WI38 (cell line): ENCODE results near the gene FZD7.

Source experiments
- H3K4me3 ChIP-seq: 2 replicates; pipeline ENCODE4 v1.5.1; 2011; ENCODE audit warnings: low read depth, mild to moderate bottlenecking, control low read depth, low read length
- TF ChIP-seq, protein P1 (sequence below): IDR thresholded peaks from 2 replicates; pipeline ENCODE4 v1.5.1; 2012; ENCODE audit warnings: low read depth, mild to moderate bottlenecking, control low read depth, low read length

Gene FZD7

DNA sequence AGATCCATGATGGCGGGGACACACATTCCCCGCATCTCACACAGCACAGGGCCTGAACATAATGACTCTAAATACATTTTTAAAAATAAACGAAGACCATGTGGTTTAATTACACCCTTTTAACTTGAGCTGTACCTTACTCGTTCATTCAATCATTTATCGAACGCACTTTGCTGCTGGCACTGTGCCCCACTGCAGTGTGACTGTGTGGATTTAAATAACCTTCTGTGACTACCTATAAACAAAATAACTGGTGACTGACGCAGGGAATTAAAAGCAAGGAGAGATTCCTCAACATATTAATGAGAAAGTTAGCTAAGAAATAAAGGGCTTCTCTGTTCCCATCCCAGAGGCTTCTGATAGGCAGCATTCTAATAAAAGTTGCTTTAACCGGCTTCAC is 10.9 kb upstream of the FZD7 start:
- TF ChIP-seq, protein P1, sequence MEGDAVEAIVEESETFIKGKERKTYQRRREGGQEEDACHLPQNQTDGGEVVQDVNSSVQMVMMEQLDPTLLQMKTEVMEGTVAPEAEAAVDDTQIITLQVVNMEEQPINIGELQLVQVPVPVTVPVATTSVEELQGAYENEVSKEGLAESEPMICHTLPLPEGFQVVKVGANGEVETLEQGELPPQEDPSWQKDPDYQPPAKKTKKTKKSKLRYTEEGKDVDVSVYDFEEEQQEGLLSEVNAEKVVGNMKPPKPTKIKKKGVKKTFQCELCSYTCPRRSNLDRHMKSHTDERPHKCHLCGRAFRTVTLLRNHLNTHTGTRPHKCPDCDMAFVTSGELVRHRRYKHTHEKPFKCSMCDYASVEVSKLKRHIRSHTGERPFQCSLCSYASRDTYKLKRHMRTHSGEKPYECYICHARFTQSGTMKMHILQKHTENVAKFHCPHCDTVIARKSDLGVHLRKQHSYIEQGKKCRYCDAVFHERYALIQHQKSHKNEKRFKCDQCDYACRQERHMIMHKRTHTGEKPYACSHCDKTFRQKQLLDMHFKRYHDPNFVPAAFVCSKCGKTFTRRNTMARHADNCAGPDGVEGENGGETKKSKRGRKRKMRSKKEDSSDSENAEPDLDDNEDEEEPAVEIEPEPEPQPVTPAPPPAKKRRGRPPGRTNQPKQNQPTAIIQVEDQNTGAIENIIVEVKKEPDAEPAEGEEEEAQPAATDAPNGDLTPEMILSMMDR = no peak
- H3K4me3 ChIP-seq = no peak overlapping the region

DNA sequence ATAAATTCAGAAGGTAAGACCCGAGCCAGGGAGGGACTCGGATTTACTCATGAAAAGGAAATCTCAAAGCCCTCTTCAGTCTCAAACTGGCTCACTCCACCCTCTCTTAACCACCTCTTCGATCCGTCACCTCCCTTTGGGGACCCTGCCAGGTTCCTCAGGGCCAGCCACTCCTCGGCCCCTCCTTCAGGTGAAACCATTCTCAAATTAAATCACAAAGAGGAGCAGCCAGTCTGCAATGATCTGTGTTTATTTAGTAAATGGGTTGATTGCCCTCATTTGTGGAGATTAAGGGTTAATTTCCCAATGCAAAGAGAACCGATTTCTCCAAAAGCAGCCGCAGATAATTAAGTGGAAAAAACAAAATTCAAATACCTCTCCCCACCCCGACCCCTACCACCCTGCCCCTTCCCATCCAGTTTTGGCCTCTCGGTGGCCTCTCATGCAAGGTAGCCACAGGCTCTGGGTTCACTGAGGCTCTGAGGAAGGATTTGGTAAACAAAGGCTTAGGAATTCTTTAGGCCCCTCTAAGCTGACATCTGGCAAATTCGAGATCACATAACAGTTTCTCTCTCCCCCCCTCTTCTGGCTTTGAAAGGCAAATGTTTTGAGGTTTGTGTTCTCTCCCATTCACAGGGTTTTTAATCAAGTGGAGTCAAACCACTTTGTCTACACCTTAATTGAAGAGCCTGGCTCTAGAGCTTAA is 10.3 kb upstream of the FZD7 start:
- no peak overlapping the region for H3K4me3 ChIP-seq

DNA sequence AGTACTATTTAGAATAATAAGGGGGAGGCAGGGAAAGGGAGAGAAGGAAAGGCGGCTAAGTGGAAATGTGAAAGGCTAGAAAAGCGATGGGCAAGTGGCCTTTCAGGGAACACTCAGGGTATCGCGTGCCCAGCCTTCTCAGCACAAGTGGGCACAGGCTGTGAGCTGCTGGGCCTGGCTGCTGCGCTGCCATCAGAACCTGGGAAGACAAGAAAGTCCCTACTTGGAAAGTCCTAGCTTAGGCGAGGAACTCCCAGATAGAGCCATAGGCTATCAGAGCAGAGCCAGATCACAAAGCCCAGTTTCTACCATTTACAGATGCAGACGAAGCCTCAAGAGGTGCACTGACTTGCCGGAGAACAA is 9.8 kb upstream of the FZD7 start:
- TF ChIP-seq, protein P1 = no peak
- H3K4me3 ChIP-seq = no peak overlapping the region

More for the DNA sequence above, 10.3 kb upstream of the FZD7 start:
- TF ChIP-seq, protein P1 = no peak

DNA sequence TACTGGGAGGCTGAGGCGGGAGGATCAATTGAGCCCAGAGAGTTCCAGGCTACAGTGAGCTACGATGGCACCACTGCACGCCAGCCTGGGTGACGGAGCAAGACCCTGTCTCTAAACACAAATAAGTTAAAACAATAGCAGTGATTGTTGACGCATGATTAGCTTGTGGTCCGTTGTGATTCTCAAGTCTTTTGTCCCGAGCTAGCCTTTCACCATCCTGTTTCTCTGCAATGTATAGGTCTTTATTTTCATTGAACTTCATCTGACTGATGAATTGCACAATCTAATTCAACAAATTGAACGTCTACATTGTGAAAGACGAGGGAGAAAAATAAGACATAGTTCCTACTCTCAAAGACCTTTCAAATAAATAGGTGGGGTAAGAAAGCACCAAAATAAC is 8.8 kb upstream of the FZD7 start:
- no peak overlapping the region for H3K4me3 ChIP-seq
- TF ChIP-seq, protein P1 = no peak

DNA sequence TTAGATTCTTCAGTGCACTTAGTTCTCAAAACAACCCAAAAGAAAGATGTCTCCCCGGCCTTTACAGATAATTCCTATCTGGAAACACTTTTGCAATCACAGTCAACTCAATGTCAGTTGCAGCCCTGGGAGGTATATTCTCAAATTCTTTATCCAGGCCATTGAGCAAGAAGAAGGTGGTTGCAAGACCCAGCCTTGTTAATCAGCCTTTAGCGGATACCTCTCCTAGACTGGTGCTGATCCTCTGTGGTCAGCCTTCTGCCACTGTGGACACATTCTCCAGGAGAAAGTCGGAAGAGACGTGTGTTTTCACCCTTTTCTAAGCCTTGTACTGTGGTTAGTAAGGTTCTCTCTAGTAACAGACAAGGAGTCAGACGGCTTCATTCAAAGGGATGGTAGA is 7.8 kb upstream of the FZD7 start:
- H3K4me3 ChIP-seq = no peak overlapping the region
- TF ChIP-seq, protein P1 = no peak

DNA sequence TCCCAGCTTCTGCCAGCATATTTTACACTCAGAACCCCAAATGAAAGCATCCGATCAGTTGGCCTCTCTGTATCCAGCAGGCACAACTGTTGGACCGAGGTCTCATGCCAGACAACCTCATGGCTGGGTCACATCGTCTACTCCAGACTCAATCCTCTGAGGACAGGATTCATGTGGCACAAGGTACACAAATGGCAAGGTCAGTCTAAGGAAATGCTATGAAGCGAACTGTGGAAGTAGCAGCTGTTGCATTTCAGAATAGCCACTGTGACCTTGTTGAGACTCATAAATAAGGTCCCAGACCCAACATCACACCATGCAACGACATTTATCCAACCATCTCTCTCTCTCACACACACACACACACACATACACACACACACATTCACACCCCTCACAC is 7.1 kb upstream of the FZD7 start:
- TF ChIP-seq, protein P1 = no peak
- H3K4me3 ChIP-seq = no peak overlapping the region

DNA sequence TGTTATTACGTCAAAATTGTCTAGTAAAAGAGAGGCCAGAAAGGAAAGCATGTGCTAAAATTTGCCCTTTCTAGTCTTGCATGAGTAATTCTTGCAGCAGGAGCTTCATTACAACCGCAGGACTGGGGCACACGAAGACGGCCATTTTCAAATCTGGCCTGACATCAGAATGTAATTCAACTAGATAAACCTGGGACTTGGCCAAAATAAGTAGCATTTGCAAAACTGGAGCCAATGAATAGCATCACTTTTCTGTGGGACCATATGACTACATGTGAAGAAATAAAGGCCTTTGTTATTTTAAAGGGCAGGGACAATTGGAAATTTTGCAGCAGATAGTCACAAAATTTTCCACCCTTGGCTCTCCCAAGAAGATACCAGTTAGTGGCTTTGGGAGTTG is 3.0 kb upstream of the FZD7 start:
- H3K4me3 ChIP-seq = no peak overlapping the region
- TF ChIP-seq, protein P1 = no peak
